DND-41 (cell line): Measurements from ENCODE around the gene U2SURP.

Experiments used
- ATAC-seq: fragments of 200-7000 bp; cut with Tn5 transposase; 3 replicates; pipeline ENCODE4 v1.9.1; 2021; ENCODE audit warnings: low read depth; ENCODE audit not compliant: insufficient read depth
- DNase-seq: peaks from one replicate; pipeline ENCODE4 v3.0.0-alpha.2; 2020
- H2AFZ ChIP-seq: 2 replicates; pipeline ENCODE4 v1.6.0; 2012; ENCODE audit warnings: low read depth, low read length
- H3K27ac ChIP-seq: 2 replicates; pipeline ENCODE4 v1.5.1; 2012; ENCODE audit warnings: low read length, inconsistent platforms
- H3K27me3 ChIP-seq: fragments of 200-600 bp; sonication (generic); 2 replicates; pipeline ENCODE4 v1.6.0; 2012; ENCODE audit warnings: low read length, mild to moderate bottlenecking, inconsistent platforms; ENCODE audit not compliant: insufficient read depth, poor library complexity
- H3K36me3 ChIP-seq: 2 replicates; pipeline ENCODE4 v1.5.1; 2012; ENCODE audit warnings: low read length, inconsistent platforms; ENCODE audit not compliant: insufficient read depth
- H3K4me1 ChIP-seq: 2 replicates; pipeline ENCODE4 v1.5.1; 2012; ENCODE audit warnings: mild to moderate bottlenecking, low read length; ENCODE audit not compliant: insufficient read depth
- H3K4me2 ChIP-seq: 2 replicates; pipeline ENCODE4 v1.6.0; 2012; ENCODE audit warnings: mild to moderate bottlenecking, moderate library complexity, low read length, inconsistent platforms; ENCODE audit not compliant: insufficient read depth
- H3K4me3 ChIP-seq, 2 experiments: fragments of 200-600 bp in 1 of 2; shearing (Covaris generic) in 1 of 2; 2 replicates each; pipeline ENCODE4 v1.5.1; 2012 to 2016; ENCODE audit warnings: inconsistent platforms in 2 of 2, low read length in 2 of 2, mild to moderate bottlenecking in 2 of 2, low read depth in 1 of 2, moderate library complexity in 1 of 2
- H3K79me2 ChIP-seq: 2 replicates; pipeline ENCODE4 v1.6.0; 2012; ENCODE audit warnings: low read length, inconsistent platforms; ENCODE audit not compliant: insufficient read depth
- H3K9ac ChIP-seq: 2 replicates; pipeline ENCODE4 v1.6.0; 2012; ENCODE audit warnings: low read depth, mild to moderate bottlenecking, inconsistent platforms, low read length, moderate library complexity
- H3K9me3 ChIP-seq: 2 replicates; pipeline ENCODE4 v1.5.1; 2012; ENCODE audit warnings: low read length, moderate library complexity, mild to moderate bottlenecking, inconsistent platforms; ENCODE audit not compliant: insufficient read depth, severe bottlenecking
- H4K20me1 ChIP-seq: 2 replicates; pipeline ENCODE4 v1.6.0; 2012; ENCODE audit warnings: low read length; ENCODE audit not compliant: insufficient read depth
- CTCF ChIP-seq: IDR thresholded peaks from 2 replicates; pipeline ENCODE4 v1.5.1; 2012; ENCODE audit warnings: borderline replicate concordance, low read length, moderate library complexity, mild to moderate bottlenecking; ENCODE audit not compliant: poor library complexity, severe bottlenecking; ENCODE audit errors: extremely low read depth
- EZH2 ChIP-seq: IDR thresholded peaks from 3 replicates; pipeline ENCODE4 v1.6.1; 2012; ENCODE audit warnings: borderline replicate concordance, low read depth, mild to moderate bottlenecking, moderate library complexity, low read length, inconsistent platforms; ENCODE audit not compliant: severe bottlenecking

Gene U2SURP

GRCh38 chr3:142998439-142998838, 2.9 kb upstream of the U2SURP start:
- Histone ChIP-seq H3K4me2 (no peak overlapping the region), H3K27me3 (no peaks in the 10 kb centered on the region)
- TF ChIP-seq EZH2 (no peak), CTCF (no peak)

GRCh38 chr3:142999881-143000280, 1.5 kb upstream of the U2SURP start:
- TF ChIP-seq EZH2 (no peak), CTCF (no peak)
- Histone ChIP-seq H3K9me3 (no peaks in the 10 kb centered on the region), H3K27me3 (no peaks in the 10 kb centered on the region), H3K4me1 (peaks cover 29% of the 10 kb centered on the region), H4K20me1 (peaks cover 21% of the 10 kb centered on the region; the same call in 1 of the 2 replicates), H3K36me3 (peaks cover 6% of the 10 kb centered on the region; the same call in 1 of the 2 replicates), H2AFZ (no peak overlapping the region), H3K9ac (peak overlapping the region; percentile 90; the same call in 1 of the 2 replicates), H3K4me3 (peak overlapping the region in 1 of 2 experiments; percentile 93; a peak in 1 of 4 replicates), H3K27ac (no peak overlapping the region), H3K4me2 (peak overlapping the region; percentile 89), H3K79me2 (peaks cover 45% of the 10 kb centered on the region)
- DNase-seq (no peak), ATAC-seq (no peak)

More at GRCh38 chr3:142998439-142998838, 2.9 kb upstream of the U2SURP start:
- Histone ChIP-seq H3K4me1 (peaks cover 19% of the 10 kb centered on the region), H3K9ac (no peak overlapping the region), H3K4me3 (no peak overlapping the region), H3K36me3 (peaks cover 6% of the 10 kb centered on the region; the same call in 1 of the 2 replicates), H4K20me1 (peaks cover 11% of the 10 kb centered on the region; the same call in 1 of the 2 replicates), H2AFZ (no peak overlapping the region), H3K79me2 (peaks cover 30% of the 10 kb centered on the region), H3K27ac (no peak overlapping the region), H3K9me3 (no peaks in the 10 kb centered on the region)
- ATAC-seq: no peak
- no peak for DNase-seq

GRCh38 chr3:143000528-143000927, 842 bp upstream of the U2SURP start:
- Histone ChIP-seq H3K4me3 (peak overlapping the region; percentile 93 to 94), H3K9me3 (no peaks in the 10 kb centered on the region), H3K4me1 (peaks cover 35% of the 10 kb centered on the region), H3K36me3 (peaks cover 6% of the 10 kb centered on the region; the same call in 1 of the 2 replicates), H3K27ac (peak overlapping the region; percentile 92), H3K27me3 (no peaks in the 10 kb centered on the region), H3K9ac (peak overlapping the region; percentile 90), H4K20me1 (peaks cover 28% of the 10 kb centered on the region; the same call in 1 of the 2 replicates), H3K4me2 (peak overlapping the region; percentile 89), H2AFZ (peak overlapping the region; percentile 89), H3K79me2 (peaks cover 51% of the 10 kb centered on the region)
- TF ChIP-seq EZH2 (no peak), CTCF (no peak)
- DNase-seq (no peak), ATAC-seq (no peak)

GRCh38 chr3:143001034-143001368, 369 bp upstream of the U2SURP start:
- Histone ChIP-seq H3K79me2 (peaks cover 56% of the 10 kb centered on the region), H3K27ac (peak overlapping the region; percentile 92), H4K20me1 (peaks cover 32% of the 10 kb centered on the region; the same call in 1 of the 2 replicates), H3K4me3 (peak overlapping the region; percentile 93 to 94), H3K9ac (peak overlapping the region; percentile 90), H3K27me3 (no peaks in the 10 kb centered on the region), H3K4me2 (peak overlapping the region; percentile 89), H2AFZ (peak overlapping the region; percentile 89), H3K9me3 (no peaks in the 10 kb centered on the region), H3K36me3 (peaks cover 6% of the 10 kb centered on the region; the same call in 1 of the 2 replicates), H3K4me1 (peaks cover 37% of the 10 kb centered on the region)
- no peak for DNase-seq
- ATAC-seq: peak; percentile 69
- TF ChIP-seq CTCF (no peak), EZH2 (no peak)
